Measurements from ENCODE around the gene DHRSX.
"Not testable (repeated sequence)": the region's sequence is repeated elsewhere in the genome, so short reads cannot be mapped to it uniquely, and the experiment has no call there.

DHRSX gene

GRCh38 chrX:2383144-2383543 is 117.6 kb downstream of the DHRSX start:
- ChIA-PET CTCF (no interaction called here), POLR2A (no interaction called here)
- no peak overlapping the region for H3K4me3 ChIP-seq (ENCODE audit: low read depth, low read length)
- no peak for DNase-seq (ENCODE audit: low read depth, low spot score)
- TF ChIP-seq CTCF (IDR thresholded peaks at IDR 0.05; ENCODE audit: insufficient read depth, low read length, missing control alignments), result no peak

GRCh38 chrX:2382433-2383048 is 118.2 kb downstream of the DHRSX start:
- CTCF ChIA-PET; DNase-seq (ENCODE audit: low read depth, low spot score); POLR2A ChIA-PET: not testable (repeated sequence)

DNA sequence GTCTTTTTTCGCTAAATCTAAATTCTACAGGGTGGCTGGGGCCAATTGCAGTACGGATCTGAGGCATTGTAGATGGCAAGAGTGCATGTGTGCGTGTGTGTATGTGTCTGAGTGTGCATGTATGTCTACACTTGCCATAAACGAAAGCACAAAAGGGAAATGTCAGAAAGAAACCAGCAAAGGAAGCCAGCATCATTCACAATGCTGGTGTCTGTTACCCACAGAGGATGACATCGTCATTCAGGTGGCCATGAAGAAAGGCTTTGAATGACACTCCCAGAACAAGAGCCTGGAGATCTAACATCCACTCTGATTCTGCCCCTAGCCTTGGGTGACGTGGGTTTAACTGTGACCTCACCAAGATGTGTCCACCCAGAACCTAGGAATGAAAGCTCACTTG is 124.6 kb downstream of the DHRSX start:
- ChIA-PET CTCF (no interaction called here), POLR2A (no interaction called here)
- no peak for DNase-seq (ENCODE audit: low read depth, low spot score)
- no peak for TF ChIP-seq CTCF (IDR thresholded peaks at IDR 0.05; ENCODE audit: insufficient read depth, low read length, missing control alignments)
- no peak overlapping the region for H3K4me3 ChIP-seq (ENCODE audit: low read depth, low read length)

More at GRCh38 chrX:2382433-2383048, 118.2 kb downstream of the DHRSX start:
- H3K4me3 ChIP-seq (ENCODE audit: low read depth, low read length), result not testable (repeated sequence)

DNA sequence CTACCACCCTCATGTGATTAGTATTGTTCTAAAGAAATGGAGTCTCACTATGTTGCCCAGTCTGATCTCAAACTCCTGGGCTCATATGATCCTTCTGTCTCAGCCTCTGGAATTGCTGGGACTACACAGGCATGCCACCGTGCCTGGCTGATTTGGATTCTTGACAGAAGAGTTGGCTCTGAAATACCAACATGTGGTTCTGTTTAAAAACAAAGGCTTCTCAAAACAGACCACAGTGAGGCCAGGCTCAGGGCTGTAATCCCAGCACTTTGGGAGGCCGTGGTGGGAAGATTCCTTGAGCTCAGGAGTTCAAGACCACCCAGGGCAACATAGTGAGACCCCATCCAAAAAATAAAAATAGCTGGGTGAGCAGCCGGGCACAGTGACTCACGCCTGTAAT is 126.7 kb downstream of the DHRSX start:
- no peak for TF ChIP-seq CTCF (IDR thresholded peaks at IDR 0.05; ENCODE audit: insufficient read depth, low read length, missing control alignments)
- POLR2A ChIA-PET, result no interaction called here
- DNase-seq (ENCODE audit: low read depth, low spot score), result peak; percentile 55
- CTCF ChIA-PET, result no interaction called here
- H3K4me3 ChIP-seq (ENCODE audit: low read depth, low read length), result no peak overlapping the region

GRCh38 chrX:2373615-2374014 is 127.2 kb downstream of the DHRSX start:
- TF ChIP-seq CTCF (IDR thresholded peaks at IDR 0.05; ENCODE audit: insufficient read depth, low read length, missing control alignments), result no peak
- no peak overlapping the region for H3K4me3 ChIP-seq (ENCODE audit: low read depth, low read length)
- no peak for DNase-seq (ENCODE audit: low read depth, low spot score)
- ChIA-PET POLR2A (no interaction called here), CTCF (no interaction called here)

GRCh38 chrX:2371026-2371711 is 129.6 kb downstream of the DHRSX start:
- TF ChIP-seq CTCF (IDR thresholded peaks at IDR 0.05; ENCODE audit: insufficient read depth, low read length, missing control alignments), result no peak
- CTCF ChIA-PET, result no interaction called here
- POLR2A ChIA-PET, result no interaction called here
- no peak overlapping the region for H3K4me3 ChIP-seq (ENCODE audit: low read depth, low read length)
- DNase-seq (ENCODE audit: low read depth, low spot score), result no peak

DNA sequence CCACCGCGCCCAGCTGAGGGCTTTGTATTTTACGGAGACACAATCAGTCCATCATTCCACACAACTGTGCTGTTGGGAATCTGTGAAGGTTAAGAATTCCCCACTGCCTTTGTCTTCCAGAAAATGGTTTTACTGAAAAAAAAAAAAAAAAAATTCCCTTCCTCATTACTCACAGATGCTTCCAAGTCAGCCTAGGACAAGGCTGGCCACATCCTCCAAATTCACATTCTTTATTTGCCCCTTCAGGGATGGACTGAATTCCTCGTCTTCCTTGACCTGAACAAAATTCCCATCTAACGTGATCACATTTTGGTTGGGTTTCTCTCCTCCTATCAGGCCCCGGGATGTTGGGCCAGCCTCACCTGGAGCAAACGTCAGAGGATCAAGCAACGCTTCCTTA is 130.3 kb downstream of the DHRSX start:
- no peak for TF ChIP-seq CTCF (IDR thresholded peaks at IDR 0.05; ENCODE audit: insufficient read depth, low read length, missing control alignments)
- ChIA-PET CTCF (no interaction called here), POLR2A (no interaction called here)
- DNase-seq (ENCODE audit: low read depth, low spot score), result no peak
- no peak overlapping the region for H3K4me3 ChIP-seq (ENCODE audit: low read depth, low read length)
